Vagina (tissue), 2 donors: Measurements from ENCODE around the gene SORCS1. TPM values are rescaled to one million over a fixed set of nuclear protein-coding genes. Genes with fewer than 3 reads are reported as not detected.
"Not testable (repeated sequence)": the region's sequence is repeated elsewhere in the genome, so short reads cannot be mapped to it uniquely, and the experiment has no call there.

Experiments
- DNase-seq, 2 donors: peaks; one replicate each; pipeline ENCODE4 v3.0.0-alpha.2; 2017; ENCODE audit errors: extremely low spot score in 2 of 2
- H3K27ac ChIP-seq: fragments of 200-600 bp; sonication (generic); one replicate; pipeline ENCODE4 v1.5.1; 2019
- H3K27me3 ChIP-seq: fragments of 200-600 bp; sonication (generic); one replicate; pipeline ENCODE4 v1.5.1; 2019
- H3K36me3 ChIP-seq, 2 donors: fragments of 200-600 bp; sonication (generic); one replicate each; pipeline ENCODE4 v1.5.1; 2017 to 2019
- H3K4me1 ChIP-seq: fragments of 200-600 bp; sonication (generic); one replicate; pipeline ENCODE4 v1.5.1; 2019
- H3K4me3 ChIP-seq, 2 donors: fragments of 200-600 bp; sonication (generic); 1 replicate in 1 of 2; 2 replicates in 1 of 2; pipeline ENCODE4 v1.5.1; 2016 to 2019
- H3K9me3 ChIP-seq: fragments of 200-600 bp; sonication (generic); one replicate; pipeline ENCODE4 v1.5.1; 2019
- CTCF ChIP-seq, 3 experiments: fragments of 450-650 bp in 2 of 3; fragments of 200-600 bp in 1 of 3; sonication (generic) in 1 of 3; IDR thresholded peaks; one replicate each; pipeline ENCODE4 v1.5.1; 2017 to 2019; ENCODE audit warnings: antibody characterized with exemption in 3 of 3, mild to moderate bottlenecking in 2 of 3, moderate library complexity in 2 of 3
- POLR2A ChIP-seq, 2 donors: fragments of 450-650 bp; IDR thresholded peaks; one replicate each; pipeline ENCODE4 v1.6.1; 2017; ENCODE audit warnings: antibody characterized with exemption in 2 of 2, mild to moderate bottlenecking in 2 of 2, moderate library complexity in 2 of 2
- POLR2AphosphoS5 ChIP-seq, 2 donors: sonication (generic); formaldehyde crosslinking; IDR thresholded peaks; one replicate each; pipeline ENCODE4 v1.9.0; 2017; ENCODE audit warnings: antibody characterized with exemption in 2 of 2, mild to moderate bottlenecking in 2 of 2, low read depth in 1 of 2; ENCODE audit not compliant: insufficient read depth in 1 of 2
- intact Hi-C: fragments of 100-400 bp; cut with DNase I; formaldehyde crosslinking; loops from one replicate; pipeline ENCODE4 v1.15.1; 2023
- total RNA-seq: library from RNA; depleted of rRNA; stranded (reverse); fragments of >200 nt; gene quantifications from one replicate; pipeline ENCODE4 v1.2.3, GENCODE V29; 2016

SORCS1 gene
- total RNA-seq, 1 donor from 2014 or later: 5.9 TPM

GRCh38 chr10:106929291-106929895, 235.1 kb downstream of the SORCS1 start:
- no peak overlapping the region for H3K27ac ChIP-seq
- no peaks in the 10 kb centered on the region for H3K9me3 ChIP-seq
- H3K27me3 ChIP-seq: no peaks in the 10 kb centered on the region
- no peaks in the 10 kb centered on the region for H3K4me1 ChIP-seq
- no peaks in the 10 kb centered on the region for H3K36me3 ChIP-seq
- TF ChIP-seq CTCF (IDR thresholded peaks at IDR 0.05) (no peak), POLR2AphosphoS5 (IDR thresholded peaks at IDR 0.05; ENCODE audit: insufficient read depth in 1 of 2, low read depth in 1 of 2) (no peak), POLR2A (IDR thresholded peaks at IDR 0.05) (no peak)
- intact Hi-C loops: no loop called here
- no peak overlapping the region for H3K4me3 ChIP-seq
- DNase-seq: no peak

DNA sequence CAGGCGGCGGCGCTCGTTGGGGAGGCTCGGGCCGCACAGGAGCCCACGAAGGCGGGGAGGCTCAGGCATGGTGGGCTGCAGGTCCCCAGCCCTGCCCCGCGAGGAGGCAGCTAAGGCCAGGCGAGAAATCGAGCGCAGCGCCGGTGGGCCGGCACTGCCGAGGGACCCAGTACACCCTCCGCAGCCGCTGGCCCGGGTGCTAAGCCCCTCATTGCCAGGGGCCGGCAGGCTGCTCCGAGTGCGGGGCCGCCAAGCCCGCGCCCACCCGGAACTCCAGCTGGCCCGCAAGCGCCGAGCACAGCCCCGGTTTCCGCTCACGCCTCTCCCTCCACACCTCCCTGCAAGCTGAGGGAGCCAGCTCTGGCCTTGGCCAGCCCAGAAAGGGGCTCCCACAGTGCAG, 236.4 kb downstream of the SORCS1 start:
- H3K4me1 ChIP-seq, H3K9me3 ChIP-seq, H3K27me3 ChIP-seq, H3K27ac ChIP-seq, H3K36me3 ChIP-seq, intact Hi-C loops, H3K4me3 ChIP-seq, DNase-seq: not testable (repeated sequence)

DNA sequence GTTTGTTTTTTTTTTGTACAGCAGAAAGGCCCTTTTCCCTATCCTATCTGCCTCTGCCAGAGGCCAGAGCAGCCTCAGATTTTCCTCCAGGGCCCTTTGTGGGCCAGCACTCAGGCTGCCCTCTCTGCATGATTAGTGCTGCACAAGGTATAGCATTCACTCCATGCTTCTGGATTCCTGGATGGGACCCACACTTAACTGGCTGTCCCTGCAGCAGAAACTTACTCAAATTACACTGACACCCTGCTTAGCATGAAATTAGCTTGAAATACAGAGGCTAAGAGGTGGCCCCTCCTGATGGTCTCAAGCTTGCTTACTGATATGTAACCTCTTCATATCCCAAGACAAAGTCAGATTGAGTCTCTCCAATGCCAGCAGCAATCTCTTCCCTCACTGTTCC, 239.3 kb downstream of the SORCS1 start:
- no peak for DNase-seq

DNA sequence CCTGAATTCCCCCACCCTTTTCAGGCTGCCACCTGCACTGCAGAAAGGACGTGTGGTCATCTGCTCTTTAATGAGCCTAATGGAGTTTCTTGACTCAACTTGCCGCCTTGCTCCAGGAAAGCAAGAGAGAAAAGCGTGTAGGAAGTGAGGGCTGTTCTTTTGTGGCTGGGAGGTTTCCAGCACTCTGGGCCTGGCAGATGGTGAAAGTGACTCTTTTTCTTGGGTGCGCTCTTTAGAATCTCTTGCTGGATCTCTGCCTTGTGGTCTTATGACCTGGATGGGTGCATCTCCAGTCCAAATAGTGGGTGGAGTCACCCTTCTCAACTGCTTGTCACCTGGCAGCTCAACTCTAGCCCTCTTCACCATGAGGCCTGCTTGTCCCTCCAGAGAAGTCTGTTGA, 244.0 kb downstream of the SORCS1 start:
- no peaks in the 10 kb centered on the region for H3K9me3 ChIP-seq
- H3K4me1 ChIP-seq: no peaks in the 10 kb centered on the region
- intact Hi-C loops: no loop called here
- H3K27me3 ChIP-seq: no peaks in the 10 kb centered on the region
- no peaks in the 10 kb centered on the region for H3K36me3 ChIP-seq
- TF ChIP-seq CTCF (IDR thresholded peaks at IDR 0.05) (no peak), POLR2AphosphoS5 (IDR thresholded peaks at IDR 0.05; ENCODE audit: insufficient read depth in 1 of 2, low read depth in 1 of 2) (no peak), POLR2A (IDR thresholded peaks at IDR 0.05) (no peak)
- no peak overlapping the region for H3K4me3 ChIP-seq
- no peak for DNase-seq
- H3K27ac ChIP-seq: no peak overlapping the region

More for the DNA sequence above, 239.3 kb downstream of the SORCS1 start:
- Histone ChIP-seq H3K9me3 (no peaks in the 10 kb centered on the region), H3K4me3 (no peak overlapping the region), H3K27me3 (no peaks in the 10 kb centered on the region), H3K27ac (no peak overlapping the region), H3K4me1 (no peaks in the 10 kb centered on the region), H3K36me3 (no peaks in the 10 kb centered on the region)
- no peak for TF ChIP-seq POLR2A (IDR thresholded peaks at IDR 0.05)
- TF ChIP-seq POLR2AphosphoS5 (IDR thresholded peaks at IDR 0.05; ENCODE audit: insufficient read depth in 1 of 2, low read depth in 1 of 2): no peak
- TF ChIP-seq CTCF (IDR thresholded peaks at IDR 0.05): no peak
- intact Hi-C loops: no loop called here

DNA sequence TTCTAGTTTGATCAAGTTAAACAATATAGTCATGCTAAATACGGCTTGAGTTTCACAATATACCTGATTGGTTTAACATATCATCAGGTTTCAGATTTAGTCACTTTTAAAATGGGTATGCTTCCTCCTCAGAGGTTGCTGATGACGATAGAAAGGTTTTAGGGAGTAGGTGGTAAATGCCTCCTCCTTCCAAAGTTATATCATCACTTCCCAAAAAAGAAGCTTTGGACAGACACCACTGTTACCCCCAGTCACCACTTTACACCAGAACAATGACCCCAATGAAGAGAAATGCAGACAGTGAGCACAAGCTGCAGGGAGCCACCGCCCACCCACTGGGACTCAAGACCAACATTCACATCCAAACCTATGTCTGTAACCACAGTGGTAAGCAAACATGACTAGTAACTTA, 244.6 kb downstream of the SORCS1 start:
- no peak for DNase-seq
- H3K36me3 ChIP-seq: no peaks in the 10 kb centered on the region
- no peaks in the 10 kb centered on the region for H3K4me1 ChIP-seq

More for the DNA sequence above, 244.6 kb downstream of the SORCS1 start:
- Histone ChIP-seq H3K4me3 (no peak overlapping the region), H3K9me3 (no peaks in the 10 kb centered on the region), H3K27me3 (no peaks in the 10 kb centered on the region), H3K27ac (no peak overlapping the region)
- TF ChIP-seq POLR2AphosphoS5 (IDR thresholded peaks at IDR 0.05; ENCODE audit: insufficient read depth in 1 of 2, low read depth in 1 of 2) (no peak), CTCF (IDR thresholded peaks at IDR 0.05) (no peak), POLR2A (IDR thresholded peaks at IDR 0.05) (no peak)
- intact Hi-C loops: no loop called here
